Mesendoderm (in vitro differentiated cells): ENCODE measurements around the gene RAVER1.

Experiments used
- DNase-seq: peaks from one replicate; pipeline ENCODE4 v3.0.0; 2013
- H2AK5ac ChIP-seq: 2 replicates; pipeline ENCODE4 v1.6.1; 2013; ENCODE audit warnings: low read length, inconsistent platforms
- H2BK120ac ChIP-seq: 2 replicates; pipeline ENCODE4 v1.6.1; 2013; ENCODE audit warnings: low read depth, mild to moderate bottlenecking, low read length, moderate library complexity, mixed read lengths
- H2BK15ac ChIP-seq: replicated peaks from 2 replicates; pipeline ENCODE4 v1.6.1; 2013; ENCODE audit warnings: low read depth, mild to moderate bottlenecking, moderate library complexity
- H2BK5ac ChIP-seq: 2 replicates; pipeline ENCODE4 v1.6.1; 2013; ENCODE audit warnings: low read length, inconsistent platforms
- H3K18ac ChIP-seq: 2 replicates; pipeline ENCODE4 v1.6.1; 2013; ENCODE audit warnings: mild to moderate bottlenecking, low read length, mixed read lengths
- H3K23ac ChIP-seq: one replicate; pipeline ENCODE4 v1.6.1; 2013; ENCODE audit warnings: low read length
- H3K27ac ChIP-seq: 2 replicates; pipeline ENCODE4 v1.5.1; 2013; ENCODE audit warnings: low read depth, mild to moderate bottlenecking, inconsistent platforms, low read length, moderate library complexity
- H3K27me3 ChIP-seq: 2 replicates; pipeline ENCODE4 v1.6.1; 2013; ENCODE audit warnings: low read length, control low read depth, mild to moderate bottlenecking, inconsistent platforms; ENCODE audit not compliant: insufficient read depth, poor library complexity
- H3K36me3 ChIP-seq: 2 replicates; pipeline ENCODE4 v1.6.1; 2013; ENCODE audit warnings: low read length, inconsistent platforms; ENCODE audit not compliant: control insufficient read depth, insufficient read depth
- H3K4ac ChIP-seq: one replicate; pipeline ENCODE4 v1.6.1; 2013; ENCODE audit warnings: low read depth, mild to moderate bottlenecking, low read length, moderate library complexity
- H3K4me1 ChIP-seq: 2 replicates; pipeline ENCODE4 v1.6.1; 2013; ENCODE audit warnings: low read depth, low read length, inconsistent platforms; ENCODE audit not compliant: control insufficient read depth
- H3K4me2 ChIP-seq: 2 replicates; pipeline ENCODE4 v1.6.1; 2013; ENCODE audit warnings: low read length
- H3K4me3 ChIP-seq: 2 replicates; pipeline ENCODE4 v1.5.1; 2013; ENCODE audit warnings: mild to moderate bottlenecking, low read length
- H3K56ac ChIP-seq: one replicate; pipeline ENCODE4 v1.6.1; 2013; ENCODE audit warnings: low read length
- H3K79me1 ChIP-seq: 2 replicates; pipeline ENCODE4 v1.6.1; 2013; ENCODE audit warnings: low read length, inconsistent platforms
- H3K79me2 ChIP-seq: 2 replicates; pipeline ENCODE4 v1.6.1; 2013; ENCODE audit warnings: mild to moderate bottlenecking, low read length; ENCODE audit not compliant: control insufficient read depth, insufficient read depth
- H3K9ac ChIP-seq: 2 replicates; pipeline ENCODE4 v1.6.1; 2013; ENCODE audit warnings: low read length, inconsistent platforms
- H4K5ac ChIP-seq: one replicate; pipeline ENCODE4 v1.6.1; 2013; ENCODE audit warnings: low read length
- H4K8ac ChIP-seq: one replicate; pipeline ENCODE4 v1.6.1; 2013; ENCODE audit warnings: low read depth, mild to moderate bottlenecking, control low read depth, low read length, moderate library complexity
- WGBS: extraction: QIAGEN DNeasy Blood & Tissue Kit; methylation state at CpG from one replicate; pipeline ENCODE4 v1.1.7; 2013; ENCODE audit warnings: low lambda C conversion rate, missing lambda C conversion rate; ENCODE audit not compliant: insufficient coverage; ENCODE audit errors: extremely low coverage; 5-methylcytosine and 5-hydroxymethylcytosine counted together

Gene RAVER1

DNA sequence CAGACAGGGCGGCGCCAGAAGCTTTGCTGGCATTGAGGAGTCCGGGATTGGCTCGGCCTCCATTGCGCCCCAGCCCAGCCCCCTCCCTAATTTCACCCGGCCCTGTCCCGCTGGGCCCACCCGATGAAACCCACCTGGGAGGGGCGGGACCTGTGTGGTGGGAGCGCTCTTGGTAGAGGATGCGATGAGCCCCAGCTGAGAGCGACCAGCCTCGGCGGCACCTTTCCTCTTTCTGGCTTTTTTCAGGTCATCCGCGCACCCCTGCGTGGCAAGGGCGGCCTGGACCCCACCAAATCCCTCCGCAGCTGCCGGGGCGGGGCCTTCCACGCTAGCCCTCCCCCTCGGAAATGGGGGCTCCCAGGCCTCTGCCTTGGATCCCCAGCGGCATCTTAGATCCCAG, 23.9 kb downstream of the RAVER1 start, which contains the start of gene ZGLP1:
TSS of gene ZGLP1 (minus strand) at position 393 of the 400 bp plus-strand sequence.
- WGBS, result no CpG with 5 or more reads among the region's 24 CpGs
- Histone ChIP-seq H3K36me3 (no peaks in the 10 kb centered on the region), H4K8ac (no peak within 1 kb of the TSS), H3K79me1 (no peaks in the 10 kb centered on the region), H3K27ac (no peak within 1 kb of the TSS), H2AK5ac (no peak within 1 kb of the TSS), H3K4me2 (no peak within 1 kb of the TSS), H3K23ac (no peak within 1 kb of the TSS), H3K9ac (no peak within 1 kb of the TSS), H3K27me3 (no peaks in the 10 kb centered on the region), H3K4ac (no peak within 1 kb of the TSS), H3K56ac (no peak within 1 kb of the TSS), H3K18ac (no peak within 1 kb of the TSS), H2BK5ac (no peak within 1 kb of the TSS), H4K5ac (no peak within 1 kb of the TSS), H3K79me2 (no peaks in the 10 kb centered on the region), H2BK120ac (no peak within 1 kb of the TSS), H3K4me1 (no peaks in the 10 kb centered on the region), H2BK15ac (no peak within 1 kb of the TSS), H3K4me3 (no peak within 1 kb of the TSS)
- no peak for DNase-seq

DNA sequence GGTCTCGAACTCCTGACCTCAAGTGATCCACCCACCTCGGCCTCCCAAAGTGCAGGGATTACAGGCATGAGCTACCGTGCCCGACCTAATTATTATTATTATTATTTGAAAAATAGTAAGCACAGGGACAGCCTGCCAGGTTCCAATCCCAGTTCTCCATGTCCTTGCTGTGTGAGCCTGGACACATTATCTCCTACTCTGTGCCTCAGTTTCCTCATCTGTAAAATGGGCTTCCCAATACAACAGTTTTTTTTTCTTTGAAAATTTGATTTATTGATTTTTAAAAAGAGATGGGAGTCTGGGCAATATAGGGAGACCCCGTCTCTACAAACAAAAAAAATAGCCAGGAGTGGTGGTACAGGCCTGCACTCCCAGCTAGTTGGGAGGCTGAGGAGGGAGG, 27.0 kb downstream of the RAVER1 start:
- H3K27ac ChIP-seq, result no peak overlapping the region
- H3K4me3 ChIP-seq, result no peak overlapping the region
- no peak overlapping the region for H3K9ac ChIP-seq
- H3K18ac ChIP-seq, result no peak overlapping the region
- H3K23ac ChIP-seq, result no peak overlapping the region
- DNase-seq, result no peak
- no peaks in the 10 kb centered on the region for H3K79me1 ChIP-seq
- no peak overlapping the region for H2BK120ac ChIP-seq
- no peak overlapping the region for H3K4ac ChIP-seq
- H3K36me3 ChIP-seq, result no peaks in the 10 kb centered on the region
- no peak overlapping the region for H2AK5ac ChIP-seq
- H3K79me2 ChIP-seq, result no peaks in the 10 kb centered on the region
- no peak overlapping the region for H3K56ac ChIP-seq
- H3K27me3 ChIP-seq, result no peaks in the 10 kb centered on the region
- H2BK5ac ChIP-seq, result no peak overlapping the region
- no peak overlapping the region for H4K8ac ChIP-seq
- H3K4me2 ChIP-seq, result no peak overlapping the region
- H3K4me1 ChIP-seq, result no peaks in the 10 kb centered on the region
- no CpG with 5 or more reads among the region's 5 CpGs for WGBS
- no peak overlapping the region for H2BK15ac ChIP-seq
- no peak overlapping the region for H4K5ac ChIP-seq

DNA sequence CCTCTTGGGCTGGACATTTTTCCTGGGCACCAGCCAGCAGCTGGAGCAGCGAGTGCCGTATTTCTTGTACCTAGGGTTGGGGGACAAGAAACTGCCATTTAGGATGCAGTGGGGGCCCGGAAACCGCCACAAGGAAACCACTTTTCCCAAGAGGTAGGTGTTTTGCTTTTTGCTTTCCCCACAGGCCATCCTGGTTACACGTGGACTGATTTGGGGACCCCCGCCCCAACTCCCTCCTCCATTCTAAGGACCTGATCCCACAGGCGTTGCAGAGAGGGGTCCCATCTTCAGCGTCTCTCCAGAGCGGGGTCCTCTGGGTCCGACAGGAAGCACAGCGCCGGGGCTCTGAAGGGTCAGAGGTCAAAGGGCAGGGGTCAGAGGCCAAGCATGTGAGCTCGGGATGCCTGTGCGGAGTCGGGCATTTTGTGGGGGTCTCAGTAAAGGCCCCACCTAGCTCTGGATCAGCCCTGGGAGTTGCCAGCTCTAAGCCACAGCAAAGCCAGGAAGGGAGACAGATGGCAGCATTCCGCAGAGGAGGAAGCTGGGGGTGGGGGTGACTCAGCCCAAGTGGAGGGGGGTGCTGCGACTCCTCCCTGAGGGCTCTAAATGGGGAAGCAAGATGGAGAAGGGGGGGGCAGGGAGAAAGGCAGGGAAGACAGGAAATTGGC, 28.1 kb downstream of the RAVER1 start:
- no peak for DNase-seq

DNA sequence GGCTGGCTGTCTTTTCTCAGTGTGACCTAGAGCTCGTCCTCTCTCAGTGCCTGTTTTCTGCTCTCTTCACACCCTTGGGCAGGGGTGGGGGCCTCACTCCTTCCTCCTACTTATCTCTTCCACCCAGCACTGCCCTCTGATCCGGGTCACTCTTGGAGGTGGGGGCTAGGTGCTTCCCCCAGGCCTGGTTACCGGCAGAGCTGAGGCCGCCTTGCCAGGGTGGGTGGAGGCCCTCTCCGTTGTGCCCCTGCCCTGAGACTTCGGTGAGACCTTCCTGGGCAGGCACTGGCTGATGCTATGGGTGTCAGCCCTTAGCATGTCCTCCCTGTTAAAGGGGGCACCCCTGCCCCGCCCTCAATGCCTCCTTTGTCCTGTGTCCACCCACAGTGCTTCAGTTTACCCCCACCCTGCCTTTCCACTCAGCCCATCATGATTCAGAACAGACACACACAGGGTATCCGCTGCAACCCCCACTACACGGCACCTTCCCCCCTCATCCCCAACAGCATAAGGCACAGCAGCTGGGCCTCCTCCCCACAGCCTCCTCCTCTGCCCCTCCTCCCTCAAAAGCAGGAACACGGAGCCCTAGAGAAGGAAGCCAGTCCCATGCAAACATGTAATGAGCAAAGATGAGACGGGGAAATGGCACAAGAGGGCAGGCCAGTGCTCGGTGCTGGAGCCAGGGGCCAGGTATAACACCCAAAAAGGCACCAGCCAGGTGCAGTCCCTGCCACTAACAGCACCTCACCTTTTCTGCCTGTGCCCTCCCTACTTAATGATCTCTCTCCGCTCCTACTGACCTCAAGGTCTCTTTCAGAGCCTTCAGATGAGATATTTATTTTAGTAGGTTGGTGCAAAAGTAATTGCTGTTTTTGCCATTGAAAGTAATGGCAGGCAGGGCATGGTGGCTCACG, 33.5 kb downstream of the RAVER1 start:
- no peak overlapping the region for H3K9ac ChIP-seq
- H4K5ac ChIP-seq, result no peak overlapping the region
- no peak overlapping the region for H3K18ac ChIP-seq
- H3K4ac ChIP-seq, result no peak overlapping the region
- H2BK5ac ChIP-seq, result no peak overlapping the region
- H3K23ac ChIP-seq, result no peak overlapping the region
- H3K4me1 ChIP-seq, result no peaks in the 10 kb centered on the region
- no peak overlapping the region for H3K56ac ChIP-seq
- WGBS, result no CpG with 5 or more reads among the region's 14 CpGs
- no peaks in the 10 kb centered on the region for H3K79me1 ChIP-seq
- no peak overlapping the region for H4K8ac ChIP-seq
- H3K27ac ChIP-seq, result no peak overlapping the region
- peaks cover 10% of the 10 kb centered on the region for H3K27me3 ChIP-seq
- no peaks in the 10 kb centered on the region for H3K36me3 ChIP-seq
- H2BK15ac ChIP-seq, result no peak overlapping the region
- no peak overlapping the region for H3K4me3 ChIP-seq
- H2BK120ac ChIP-seq, result no peak overlapping the region
- H3K79me2 ChIP-seq, result no peaks in the 10 kb centered on the region
- H2AK5ac ChIP-seq, result no peak overlapping the region
- no peak for DNase-seq
- no peak overlapping the region for H3K4me2 ChIP-seq

More for the DNA sequence above, 28.1 kb downstream of the RAVER1 start:
- Histone ChIP-seq H2BK5ac (no peak overlapping the region), H3K18ac (no peak overlapping the region), H3K79me2 (no peaks in the 10 kb centered on the region), H4K8ac (no peak overlapping the region), H2BK120ac (no peak overlapping the region), H3K27me3 (no peaks in the 10 kb centered on the region), H3K9ac (no peak overlapping the region), H2AK5ac (no peak overlapping the region), H3K4me2 (no peak overlapping the region), H3K56ac (no peak overlapping the region), H3K79me1 (no peaks in the 10 kb centered on the region), H4K5ac (no peak overlapping the region), H3K4me1 (no peaks in the 10 kb centered on the region), H3K27ac (no peak overlapping the region), H3K36me3 (no peaks in the 10 kb centered on the region), H3K4me3 (no peak overlapping the region), H2BK15ac (no peak overlapping the region), H3K4ac (no peak overlapping the region), H3K23ac (no peak overlapping the region)
- no CpG with 5 or more reads among the region's 17 CpGs for WGBS

DNA sequence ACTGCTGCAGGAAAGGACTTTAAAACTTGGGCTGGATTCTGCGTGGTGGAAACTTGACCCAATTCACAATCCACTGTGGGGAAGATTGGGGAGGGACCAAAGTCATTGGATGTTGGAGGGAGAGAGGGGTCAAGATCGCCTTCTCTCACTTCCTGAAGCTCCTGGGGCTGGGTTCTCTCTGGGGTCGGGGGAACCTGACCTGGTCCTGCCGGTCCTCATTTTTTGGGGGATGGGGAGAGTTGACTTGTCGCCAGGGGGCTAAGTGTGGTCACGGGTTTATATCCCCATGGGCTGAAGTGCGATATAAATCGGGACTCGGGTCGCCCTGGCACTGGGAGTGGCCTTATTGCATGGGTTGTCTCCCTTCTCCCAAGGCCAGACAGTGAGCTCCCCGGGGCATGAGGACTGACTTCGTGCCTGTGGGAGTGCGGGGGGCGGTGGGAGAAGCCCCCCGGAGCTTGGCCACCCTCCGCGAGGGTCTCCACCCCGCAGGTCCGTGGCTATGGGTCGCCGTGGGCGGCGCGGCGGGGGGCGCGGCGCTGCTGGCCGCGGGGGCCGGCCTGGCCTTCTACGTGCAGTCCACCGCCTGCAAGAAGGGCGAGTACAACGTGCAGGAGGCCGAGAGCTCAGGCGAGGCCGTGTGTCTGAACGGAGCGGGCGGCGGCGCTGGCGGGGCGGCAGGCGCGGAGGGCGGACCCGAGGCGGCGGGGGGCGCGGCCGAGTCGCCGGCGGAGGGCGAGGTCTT, 37.3 kb downstream of the RAVER1 start:
- peak overlapping the region; percentile 41 for H3K9ac ChIP-seq
- H2BK15ac ChIP-seq, result no peak overlapping the region
- no peaks in the 10 kb centered on the region for H3K79me2 ChIP-seq
- H2AK5ac ChIP-seq, result no peak overlapping the region
- no peak overlapping the region for H4K5ac ChIP-seq
- H4K8ac ChIP-seq, result no peak overlapping the region
- H3K18ac ChIP-seq, result no peak overlapping the region
- WGBS, result no CpG with 5 or more reads among the region's 58 CpGs
- no peak overlapping the region for H3K4ac ChIP-seq
- H3K56ac ChIP-seq, result peak overlapping the region; percentile 73
- peaks cover 33% of the 10 kb centered on the region for H3K27me3 ChIP-seq
- peak overlapping the region; percentile 68 for H3K4me2 ChIP-seq
- no peaks in the 10 kb centered on the region for H3K79me1 ChIP-seq
- no peak overlapping the region for H3K23ac ChIP-seq
- H3K4me1 ChIP-seq, result no peaks in the 10 kb centered on the region
- peak; percentile 37 for DNase-seq
- no peak overlapping the region for H2BK120ac ChIP-seq
- no peak overlapping the region for H2BK5ac ChIP-seq
- peak overlapping the region; percentile 3 for H3K4me3 ChIP-seq
- no peak overlapping the region for H3K27ac ChIP-seq
- H3K36me3 ChIP-seq, result no peaks in the 10 kb centered on the region
